Myocyte (in vitro differentiated cells): ENCODE data around the gene GRIK4. TPM values are rescaled to one million over a fixed set of nuclear protein-coding genes. Genes with fewer than 3 reads are reported as not detected.

ENCODE experiments used
- DNase-seq: peaks from one replicate; pipeline ENCODE4 v3.0.0-alpha.2; 2012; ENCODE audit warnings: low read depth
- total RNA-seq: library from RNA; depleted of rRNA; stranded (reverse); fragments of >200 nt; gene quantifications from 2 replicates; pipeline ENCODE4 v1.2.3, GENCODE V29; 2014

Gene GRIK4
- total RNA-seq, 1 donor from 2014 or later: 0.27 TPM

GRCh38 chr11:120702656-120703055 is 191.1 kb downstream of the GRIK4 start:
- DNase-seq: no peak

- no peak for DNase-seq
Measured at GRCh38 chr11:120703358-120704152, 192.0 kb downstream of the GRIK4 start.

GRCh38 chr11:120704256-120704750 is 192.8 kb downstream of the GRIK4 start:
- no peak for DNase-seq

GRCh38 chr11:120706257-120706656 is 194.7 kb downstream of the GRIK4 start:
- no peak for DNase-seq

GRCh38 chr11:120707098-120707497 is 195.6 kb downstream of the GRIK4 start:
- DNase-seq: peak; percentile 26

GRCh38 chr11:120707663-120708062 is 196.1 kb downstream of the GRIK4 start:
- DNase-seq: no peak

- no peak for DNase-seq
Measured at GRCh38 chr11:120708511-120709183, 197.1 kb downstream of the GRIK4 start.

GRCh38 chr11:120709808-120710207 is 198.3 kb downstream of the GRIK4 start:
- DNase-seq: peak; percentile 19

GRCh38 chr11:120710354-120711131 is 199.0 kb downstream of the GRIK4 start:
- DNase-seq: peak; percentile 76

GRCh38 chr11:120712014-120712413 is 200.5 kb downstream of the GRIK4 start:
- no peak for DNase-seq

- no peak for DNase-seq
Measured at GRCh38 chr11:120712881-120713280, 201.3 kb downstream of the GRIK4 start.

- DNase-seq: no peak
Measured at GRCh38 chr11:120713296-120713695, 201.7 kb downstream of the GRIK4 start.

GRCh38 chr11:120714438-120714837 is 202.9 kb downstream of the GRIK4 start:
- DNase-seq: no peak

- no peak for DNase-seq
Measured at GRCh38 chr11:120715239-120715638, 203.7 kb downstream of the GRIK4 start.

GRCh38 chr11:120717042-120717441 is 205.5 kb downstream of the GRIK4 start:
- DNase-seq: no peak

- no peak for DNase-seq
Measured at GRCh38 chr11:120717623-120718022, 206.1 kb downstream of the GRIK4 start.

GRCh38 chr11:120718171-120718570 is 206.6 kb downstream of the GRIK4 start:
- no peak for DNase-seq

GRCh38 chr11:120719348-120719747 is 207.8 kb downstream of the GRIK4 start:
- DNase-seq: no peak

- no peak for DNase-seq
Measured at GRCh38 chr11:120720760-120721159, 209.2 kb downstream of the GRIK4 start.

GRCh38 chr11:120722524-120722923 is 211.0 kb downstream of the GRIK4 start:
- DNase-seq: no peak

- DNase-seq: no peak
Measured at GRCh38 chr11:120723751-120724150, 212.2 kb downstream of the GRIK4 start.

GRCh38 chr11:120727752-120728151 is 216.2 kb downstream of the GRIK4 start:
- no peak for DNase-seq
